DMS79 (cell line): ENCODE results near the gene CD79A.
"Not testable (repeated sequence)": the region's sequence is repeated elsewhere in the genome, so short reads cannot be mapped to it uniquely, and the experiment has no call there.

Experiments used
- DNase-seq: peaks from one replicate; lab custom pipeline; 2025; lab: John Stamatoyannopoulos, UW

CD79A gene

GRCh38 chr19:41905273-41906002 is 28.4 kb downstream of the CD79A start:
- DNase-seq = no peak

- DNase-seq = no peak
These were observed 29.2 kb downstream of the CD79A start for GRCh38 chr19:41906271-41906670.

- DNase-seq = no peak
These were observed 30.0 kb downstream of the CD79A start for GRCh38 chr19:41906916-41907680.

- no peak for DNase-seq
These were observed 31.0 kb downstream of the CD79A start for GRCh38 chr19:41907994-41908615.

- no peak for DNase-seq
These were observed 31.8 kb downstream of the CD79A start for GRCh38 chr19:41908724-41909464.

GRCh38 chr19:41909706-41910105 is 32.6 kb downstream of the CD79A start:
- no peak for DNase-seq

- no peak for DNase-seq
These were observed 33.3 kb downstream of the CD79A start for GRCh38 chr19:41910240-41910991.

GRCh38 chr19:41910992-41911888 is 34.2 kb downstream of the CD79A start:
- no peak for DNase-seq

- no peak for DNase-seq
These were observed 35.0 kb downstream of the CD79A start for GRCh38 chr19:41911889-41912731.

- no peak for DNase-seq
These were observed 35.9 kb downstream of the CD79A start for GRCh38 chr19:41912899-41913537.

- DNase-seq = no peak
These were observed 36.7 kb downstream of the CD79A start for GRCh38 chr19:41913538-41914423.

- not testable (repeated sequence) for DNase-seq
These were observed 37.4 kb downstream of the CD79A start for GRCh38 chr19:41914424-41914834.

GRCh38 chr19:41915021-41915775 is 38.1 kb downstream of the CD79A start:
- DNase-seq = no peak

GRCh38 chr19:41915776-41916414 is 38.8 kb downstream of the CD79A start:
- no peak for DNase-seq

GRCh38 chr19:41917676-41918075 is 40.6 kb downstream of the CD79A start:
- DNase-seq = no peak

- DNase-seq = no peak
These were observed 41.0 kb downstream of the CD79A start for GRCh38 chr19:41918095-41918494.
